ENCODE results near the gene VPS16. TPM values are rescaled to one million over a fixed set of nuclear protein-coding genes. Genes with fewer than 3 reads are reported as not detected.
A peak's percentile ranks its signal among the peaks of the same experiment; 100 is the strongest.

Gene VPS16
- total and polyA plus RNA-seq, 2 of the 13 experiments (the other 11 are each of a cell fraction or from before 2014, with no cell fraction given): 34.2 to 35.4 TPM

DNA sequence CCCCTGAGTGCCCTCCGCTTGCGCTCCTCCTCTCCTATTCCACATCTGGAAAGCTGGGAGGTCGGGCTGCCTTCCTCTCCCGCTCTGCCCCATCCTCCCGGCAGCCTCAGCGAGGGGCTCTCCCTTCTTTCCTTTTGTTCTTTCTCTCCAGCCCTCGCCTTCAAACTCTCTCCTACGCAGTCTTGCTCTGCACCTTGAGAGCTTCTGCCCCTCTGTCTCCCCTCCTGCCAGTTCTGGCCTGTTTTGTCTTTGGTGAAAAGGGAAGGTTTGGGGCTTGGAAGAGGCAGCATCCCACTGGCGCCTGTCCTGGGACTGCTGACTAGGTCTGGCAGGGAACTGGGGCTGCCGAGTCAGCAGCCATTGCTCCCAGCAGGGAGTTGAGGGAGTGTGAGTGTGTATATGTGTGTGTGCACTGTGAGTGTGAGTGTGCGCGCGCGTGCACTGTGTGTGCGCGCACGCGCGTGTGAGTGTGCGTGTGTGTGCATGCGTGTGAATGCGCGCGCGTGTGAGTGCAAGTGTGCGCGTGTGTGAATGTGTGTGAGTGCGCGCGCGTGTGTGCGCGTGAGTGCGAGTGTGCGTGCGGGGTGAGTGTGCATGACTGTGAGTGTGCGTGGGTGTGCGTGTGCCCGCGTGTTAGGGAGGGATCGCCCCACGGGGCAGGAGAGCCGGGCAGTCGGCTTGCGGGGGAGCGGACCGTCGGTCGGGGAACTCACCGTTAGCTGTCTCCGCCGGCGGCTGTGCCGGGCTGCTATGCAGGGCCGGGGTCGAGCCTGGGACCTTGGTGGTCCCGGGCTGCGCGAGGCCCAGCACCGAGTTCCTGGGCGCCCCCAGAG lies 40.6 kb upstream of the VPS16 start (continued):
- TF ChIP-seq ZBTB38 (CRISPR knock-in tag; IDR thresholded peaks at IDR 0.05): no peak
- peak; percentile 60; the same call in 1 of the 2 replicates for TF ChIP-seq MAFF (IDR thresholded peaks at IDR 0.05; ENCODE audit: low read depth, low read length)
- TF ChIP-seq ZMYM3 (CRISPR knock-in tag; IDR thresholded peaks at IDR 0.05): no peak
- TF ChIP-seq ZNF572 (CRISPR knock-in tag; IDR thresholded peaks at IDR 0.05): no peak
- TF ChIP-seq ZMYM4 (CRISPR knock-in tag; IDR thresholded peaks at IDR 0.05): no peak
- TF ChIP-seq, protein P1, sequence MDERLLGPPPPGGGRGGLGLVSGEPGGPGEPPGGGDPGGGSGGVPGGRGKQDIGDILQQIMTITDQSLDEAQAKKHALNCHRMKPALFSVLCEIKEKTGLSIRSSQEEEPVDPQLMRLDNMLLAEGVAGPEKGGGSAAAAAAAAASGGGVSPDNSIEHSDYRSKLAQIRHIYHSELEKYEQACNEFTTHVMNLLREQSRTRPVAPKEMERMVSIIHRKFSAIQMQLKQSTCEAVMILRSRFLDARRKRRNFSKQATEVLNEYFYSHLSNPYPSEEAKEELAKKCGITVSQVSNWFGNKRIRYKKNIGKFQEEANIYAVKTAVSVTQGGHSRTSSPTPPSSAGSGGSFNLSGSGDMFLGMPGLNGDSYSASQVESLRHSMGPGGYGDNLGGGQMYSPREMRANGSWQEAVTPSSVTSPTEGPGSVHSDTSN (CRISPR knock-in tag; IDR thresholded peaks at IDR 0.05): no peak
- TF ChIP-seq ZNF891 (CRISPR knock-in tag; IDR thresholded peaks at IDR 0.05): 0 out of 2 replicates have a peak, but pooled peaks have one; percentile 22
- TF ChIP-seq, protein P2, sequence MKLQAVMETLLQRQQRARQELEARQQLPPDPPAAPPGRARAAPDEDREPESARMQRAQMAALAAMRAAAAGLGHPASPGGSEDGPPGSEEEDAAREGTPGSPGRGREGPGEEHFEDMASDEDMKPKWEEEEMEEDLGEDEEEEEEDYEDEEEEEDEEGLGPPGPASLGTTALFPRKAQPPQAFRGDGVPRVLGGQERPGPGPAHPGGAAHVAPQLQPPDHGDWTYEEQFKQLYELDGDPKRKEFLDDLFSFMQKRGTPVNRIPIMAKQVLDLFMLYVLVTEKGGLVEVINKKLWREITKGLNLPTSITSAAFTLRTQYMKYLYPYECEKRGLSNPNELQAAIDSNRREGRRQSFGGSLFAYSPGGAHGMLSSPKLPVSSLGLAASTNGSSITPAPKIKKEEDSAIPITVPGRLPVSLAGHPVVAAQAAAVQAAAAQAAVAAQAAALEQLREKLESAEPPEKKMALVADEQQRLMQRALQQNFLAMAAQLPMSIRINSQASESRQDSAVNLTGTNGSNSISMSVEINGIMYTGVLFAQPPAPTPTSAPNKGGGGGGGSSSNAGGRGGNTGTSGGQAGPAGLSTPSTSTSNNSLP (IDR thresholded peaks at IDR 0.05; ENCODE audit: low read depth, low read length): no peak
- no peak for TF ChIP-seq TOE1 (CRISPR knock-in tag; IDR thresholded peaks at IDR 0.05)
- TF ChIP-seq, protein P3, sequence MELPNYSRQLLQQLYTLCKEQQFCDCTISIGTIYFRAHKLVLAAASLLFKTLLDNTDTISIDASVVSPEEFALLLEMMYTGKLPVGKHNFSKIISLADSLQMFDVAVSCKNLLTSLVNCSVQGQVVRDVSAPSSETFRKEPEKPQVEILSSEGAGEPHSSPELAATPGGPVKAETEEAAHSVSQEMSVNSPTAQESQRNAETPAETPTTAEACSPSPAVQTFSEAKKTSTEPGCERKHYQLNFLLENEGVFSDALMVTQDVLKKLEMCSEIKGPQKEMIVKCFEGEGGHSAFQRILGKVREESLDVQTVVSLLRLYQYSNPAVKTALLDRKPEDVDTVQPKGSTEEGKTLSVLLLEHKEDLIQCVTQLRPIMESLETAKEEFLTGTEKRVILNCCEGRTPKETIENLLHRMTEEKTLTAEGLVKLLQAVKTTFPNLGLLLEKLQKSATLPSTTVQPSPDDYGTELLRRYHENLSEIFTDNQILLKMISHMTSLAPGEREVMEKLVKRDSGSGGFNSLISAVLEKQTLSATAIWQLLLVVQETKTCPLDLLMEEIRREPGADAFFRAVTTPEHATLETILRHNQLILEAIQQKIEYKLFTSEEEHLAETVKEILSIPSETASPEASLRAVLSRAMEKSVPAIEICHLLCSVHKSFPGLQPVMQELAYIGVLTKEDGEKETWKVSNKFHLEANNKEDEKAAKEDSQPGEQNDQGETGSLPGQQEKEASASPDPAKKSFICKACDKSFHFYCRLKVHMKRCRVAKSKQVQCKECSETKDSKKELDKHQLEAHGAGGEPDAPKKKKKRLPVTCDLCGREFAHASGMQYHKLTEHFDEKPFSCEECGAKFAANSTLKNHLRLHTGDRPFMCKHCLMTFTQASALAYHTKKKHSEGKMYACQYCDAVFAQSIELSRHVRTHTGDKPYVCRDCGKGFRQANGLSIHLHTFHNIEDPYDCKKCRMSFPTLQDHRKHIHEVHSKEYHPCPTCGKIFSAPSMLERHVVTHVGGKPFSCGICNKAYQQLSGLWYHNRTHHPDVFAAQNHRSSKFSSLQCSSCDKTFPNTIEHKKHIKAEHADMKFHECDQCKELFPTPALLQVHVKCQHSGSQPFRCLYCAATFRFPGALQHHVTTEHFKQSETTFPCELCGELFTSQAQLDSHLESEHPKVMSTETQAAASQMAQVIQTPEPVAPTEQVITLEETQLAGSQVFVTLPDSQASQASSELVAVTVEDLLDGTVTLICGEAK (IDR thresholded peaks at IDR 0.05): no peak
- TF ChIP-seq, protein P3 (CRISPR knock-in tag; IDR thresholded peaks at IDR 0.05): no peak
- no peak for TF ChIP-seq ZNF83 (CRISPR knock-in tag; IDR thresholded peaks at IDR 0.05; ENCODE audit: borderline replicate concordance)
- TF ChIP-seq, protein P4, sequence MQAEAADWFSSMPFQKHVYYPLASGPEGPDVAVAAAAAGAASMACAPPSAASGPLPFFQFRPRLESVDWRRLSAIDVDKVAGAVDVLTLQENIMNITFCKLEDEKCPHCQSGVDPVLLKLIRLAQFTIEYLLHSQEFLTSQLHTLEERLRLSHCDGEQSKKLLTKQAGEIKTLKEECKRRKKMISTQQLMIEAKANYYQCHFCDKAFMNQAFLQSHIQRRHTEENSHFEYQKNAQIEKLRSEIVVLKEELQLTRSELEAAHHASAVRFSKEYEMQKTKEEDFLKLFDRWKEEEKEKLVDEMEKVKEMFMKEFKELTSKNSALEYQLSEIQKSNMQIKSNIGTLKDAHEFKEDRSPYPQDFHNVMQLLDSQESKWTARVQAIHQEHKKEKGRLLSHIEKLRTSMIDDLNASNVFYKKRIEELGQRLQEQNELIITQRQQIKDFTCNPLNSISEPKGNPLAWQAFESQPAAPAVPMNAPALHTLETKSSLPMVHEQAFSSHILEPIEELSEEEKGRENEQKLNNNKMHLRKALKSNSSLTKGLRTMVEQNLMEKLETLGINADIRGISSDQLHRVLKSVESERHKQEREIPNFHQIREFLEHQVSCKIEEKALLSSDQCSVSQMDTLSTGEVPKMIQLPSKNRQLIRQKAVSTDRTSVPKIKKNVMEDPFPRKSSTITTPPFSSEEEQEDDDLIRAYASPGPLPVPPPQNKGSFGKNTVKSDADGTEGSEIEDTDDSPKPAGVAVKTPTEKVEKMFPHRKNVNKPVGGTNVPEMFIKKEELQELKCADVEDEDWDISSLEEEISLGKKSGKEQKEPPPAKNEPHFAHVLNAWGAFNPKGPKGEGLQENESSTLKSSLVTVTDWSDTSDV (CRISPR knock-in tag; IDR thresholded peaks at IDR 0.05): 0 out of 2 replicates have a peak, but pooled peaks have one; percentile 63
- no peak for TF ChIP-seq SMARCC2 (IDR thresholded peaks at IDR 0.05)
- no peak for TF ChIP-seq IKZF1 (IDR thresholded peaks at IDR 0.05)

All from HepG2 (cell line).